Stimulated activated CD8-positive, alpha-beta memory T cell treated with anti-CD3 and anti-CD28 coated beads, Interleukin-2, amount 100 ng/mL, for 1 hour (primary cell): ENCODE data around the gene GAGE10.
"Not testable (repeated sequence)": the region's sequence is repeated elsewhere in the genome, so short reads cannot be mapped to it uniquely, and the experiment has no call there.

Experiments
- DNase-seq, 2 donors: peaks; one replicate each; pipeline ENCODE4 v3.0.0-alpha.2; 2020; ENCODE audit warnings: low read depth in 2 of 2

GAGE10 gene

GRCh38 chrX:49323735-49324134, 20.3 kb downstream of the GAGE10 start:
- not testable (repeated sequence) for DNase-seq

- DNase-seq, result not testable (repeated sequence)
These were observed 27.0 kb downstream of the GAGE10 start for GRCh38 chrX:49330421-49330820.

GRCh38 chrX:49331282-49331681, 27.8 kb downstream of the GAGE10 start, which contains the start of gene GAGE13:
Gene GAGE13, plus strand, starts transcription at chrX:49331582. Its CDS starts 1,156 bp downstream, at chrX:49332738.
- DNase-seq, result not testable (repeated sequence)

GRCh38 chrX:49331841-49332240, 28.4 kb downstream of the GAGE10 start:
- not testable (repeated sequence) for DNase-seq

- not testable (repeated sequence) for DNase-seq
These were observed 38.0 kb downstream of the GAGE10 start for GRCh38 chrX:49341449-49341848.

GRCh38 chrX:49344496-49345175, 41.2 kb downstream of the GAGE10 start:
- DNase-seq, result not testable (repeated sequence)

- DNase-seq, result not testable (repeated sequence)
These were observed 42.0 kb downstream of the GAGE10 start for GRCh38 chrX:49345402-49345801.

- DNase-seq, result not testable (repeated sequence)
These were observed 42.7 kb downstream of the GAGE10 start for GRCh38 chrX:49346150-49346549.
